CD8-positive, alpha-beta memory T cell (primary cell): ENCODE data around the gene MORF4L2. TPM values are rescaled to one million over a fixed set of nuclear protein-coding genes. Genes with fewer than 3 reads are reported as not detected.

ENCODE experiments used
- CTCF ChIA-PET: fragments of 350-600 bp; sonication (Branson Sonifier 250); formaldehyde crosslinking; loops from one replicate; lab custom pipeline; 2021; ENCODE audit warnings: antibody characterized with exemption; lab: Charles Lee
- POLR2A ChIA-PET: fragments of 350-600 bp; sonication (Branson Sonifier 250); formaldehyde crosslinking; loops from one replicate; lab custom pipeline; 2021; ENCODE audit warnings: antibody characterized with exemption; lab: Charles Lee
- DNase-seq, 5 donors: peaks; one replicate each; pipeline versions ENCODE4 v3.0.0 to v3.0.0-alpha.2; 2020 to 2022; ENCODE audit warnings: mixed read lengths in 1 of 5
- H3K27ac ChIP-seq: one replicate; pipeline ENCODE4 v1.7.0; 2013; ENCODE audit warnings: low read depth, mild to moderate bottlenecking, low read length, moderate library complexity
- H3K27me3 ChIP-seq: 2 replicates; pipeline ENCODE4 v1.7.0; 2013; ENCODE audit warnings: low read length, mild to moderate bottlenecking; ENCODE audit not compliant: insufficient read depth, poor library complexity, severe bottlenecking
- H3K36me3 ChIP-seq: 2 replicates; pipeline ENCODE4 v1.7.0; 2013; ENCODE audit warnings: mild to moderate bottlenecking, low read length, moderate library complexity; ENCODE audit not compliant: insufficient read depth
- H3K4me1 ChIP-seq: 2 replicates; pipeline ENCODE4 v1.7.0; 2013; ENCODE audit warnings: mild to moderate bottlenecking, low read length, moderate library complexity; ENCODE audit not compliant: insufficient read depth
- H3K4me3 ChIP-seq: 2 replicates; pipeline ENCODE4 v1.7.0; 2013; ENCODE audit warnings: mild to moderate bottlenecking, low read length
- H3K9me3 ChIP-seq: 2 replicates; pipeline ENCODE4 v1.7.0; 2013; ENCODE audit warnings: mild to moderate bottlenecking, low read length
- H3K27ac Mint-ChIP-seq, 8 donors: one replicate each; pipeline ENCODE4 v1.8.0; 2020 to 2021; ENCODE audit warnings: mixed read lengths in 8 of 8, mild to moderate bottlenecking in 6 of 8, inconsistent platforms in 3 of 8, moderate library complexity in 3 of 8
- H3K27me3 Mint-ChIP-seq, 2 donors: one replicate each; pipeline ENCODE4 v1.8.0; 2020 to 2021; ENCODE audit warnings: mixed read lengths in 2 of 2, mild to moderate bottlenecking in 1 of 2, moderate library complexity in 1 of 2
- H3K36me3 Mint-ChIP-seq, 3 donors: one replicate each; pipeline ENCODE4 v1.8.0; 2020 to 2021; ENCODE audit warnings: mixed read lengths in 3 of 3, inconsistent platforms in 1 of 3, mild to moderate bottlenecking in 1 of 3
- H3K4me1 Mint-ChIP-seq, 3 donors: one replicate each; pipeline ENCODE4 v1.8.0; 2020 to 2021; ENCODE audit warnings: mixed read lengths in 3 of 3, inconsistent platforms in 1 of 3, mild to moderate bottlenecking in 1 of 3
- H3K4me3 Mint-ChIP-seq, 7 donors: one replicate each; pipeline ENCODE4 v1.8.0; 2020 to 2021; ENCODE audit warnings: mixed read lengths in 7 of 7, mild to moderate bottlenecking in 6 of 7, moderate library complexity in 4 of 7, inconsistent platforms in 2 of 7
- H3K9me3 Mint-ChIP-seq, 5 donors: one replicate each; pipeline ENCODE4 v1.8.0; 2020 to 2022; ENCODE audit warnings: mixed read lengths in 5 of 5, mild to moderate bottlenecking in 3 of 5, moderate library complexity in 2 of 5, inconsistent platforms in 1 of 5
- polyA plus RNA-seq: library from polyadenylated mRNA; unstranded; fragments of 300-500 nt; fragmentation: Illumina TruSeq; gene quantifications from one replicate; pipeline ENCODE4 v1.2.3, GENCODE V29; 2021
- total RNA-seq, 2 experiments: library from RNA; stranded (reverse); gene quantifications; one replicate each; pipeline ENCODE4 v1.2.3, GENCODE V29; 2021

The MORF4L2 gene
- total and polyA plus RNA-seq, 3 experiments from 2014 or later, result 80.8 to 202 (median 198) TPM

- H3K27ac ChIP-seq, result no peak overlapping the region
- DNase-seq, result no peak
- H3K9me3 ChIP-seq, result no peaks in the 10 kb centered on the region
- peaks cover 4 to 6% (median 6%) of the 10 kb centered on the region in 3 donors for H3K4me1 Mint-ChIP-seq
- no peaks in the 10 kb centered on the region for H3K36me3 Mint-ChIP-seq
- CTCF ChIA-PET, result interaction anchor here (0.9 kb wide), 1 partner anchor 13 kb away, joined by 3 read pairs; no protein-coding TSS in a partner anchor
- no peak overlapping the region for H3K27ac Mint-ChIP-seq
- no peak overlapping the region for H3K4me3 ChIP-seq
- no peak overlapping the region for H3K4me3 Mint-ChIP-seq
- peaks cover 12 to 24% of the 10 kb centered on the region in 2 donors for H3K27me3 Mint-ChIP-seq
- no peaks in the 10 kb centered on the region for H3K9me3 Mint-ChIP-seq
- POLR2A ChIA-PET, result no interaction called here
- H3K27me3 ChIP-seq, result no peaks in the 10 kb centered on the region
- H3K4me1 ChIP-seq, result no peaks in the 10 kb centered on the region
- no peaks in the 10 kb centered on the region for H3K36me3 ChIP-seq
Observed at GRCh38 chrX:103726477-103726876, 40.0 kb upstream of the MORF4L2 start.

DNA sequence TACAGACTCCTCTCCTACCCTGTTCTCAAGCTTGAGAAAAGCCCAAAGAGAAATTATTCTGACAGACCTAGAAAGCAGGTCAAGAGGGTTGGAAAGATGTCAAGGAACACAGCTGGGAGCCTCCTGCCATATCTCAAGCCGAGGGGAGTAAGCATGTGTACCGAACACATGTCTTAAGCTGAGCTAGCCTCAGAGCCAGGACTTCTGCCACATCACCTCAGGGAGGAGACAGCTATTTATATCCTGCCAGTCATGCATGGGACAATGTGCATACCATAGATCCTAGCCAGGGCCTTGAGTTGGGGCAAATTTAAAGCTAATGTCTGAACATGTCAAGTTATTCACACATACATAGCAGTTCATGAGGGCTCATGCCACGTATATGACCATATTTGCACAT is 36.0 kb upstream of the MORF4L2 start:
- POLR2A ChIA-PET, result no interaction called here
- no peaks in the 10 kb centered on the region for H3K36me3 ChIP-seq
- Mint-ChIP-seq H3K9me3 (no peaks in the 10 kb centered on the region), H3K4me1 (no peaks in the 10 kb centered on the region), H3K36me3 (no peaks in the 10 kb centered on the region), H3K27ac (no peak overlapping the region), H3K27me3 (peaks cover 7 to 16% of the 10 kb centered on the region in 2 donors), H3K4me3 (no peak overlapping the region)
- H3K4me3 ChIP-seq, result no peak overlapping the region
- no peaks in the 10 kb centered on the region for H3K9me3 ChIP-seq
- CTCF ChIA-PET, result no interaction called here
- H3K4me1 ChIP-seq, result no peaks in the 10 kb centered on the region
- no peak for DNase-seq
- no peaks in the 10 kb centered on the region for H3K27me3 ChIP-seq
- no peak overlapping the region for H3K27ac ChIP-seq

DNA sequence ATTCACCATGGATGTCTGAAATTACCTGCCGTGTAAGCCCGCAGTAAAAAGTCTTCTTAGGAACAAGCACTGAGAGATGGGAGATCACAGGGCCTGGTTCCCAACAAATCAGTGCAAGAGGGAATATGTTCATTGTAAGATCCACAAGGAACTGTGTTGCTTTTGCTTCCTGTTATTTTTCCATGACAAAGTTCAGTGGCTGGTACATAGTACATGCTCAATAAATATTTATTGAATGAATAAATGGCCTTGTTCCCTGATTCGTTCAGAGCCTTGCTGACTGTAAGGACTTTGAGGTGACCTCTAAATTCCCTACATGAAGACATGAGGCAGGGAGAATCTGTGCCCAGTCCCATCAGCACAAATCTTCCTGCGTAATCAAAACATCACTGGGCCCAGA is 31.6 kb upstream of the MORF4L2 start:
- Mint-ChIP-seq H3K9me3 (no peaks in the 10 kb centered on the region), H3K4me3 (no peak overlapping the region), H3K36me3 (no peaks in the 10 kb centered on the region), H3K27me3 (peaks cover 4 to 12% of the 10 kb centered on the region in 2 donors), H3K27ac (no peak overlapping the region), H3K4me1 (no peaks in the 10 kb centered on the region)
- no peak for DNase-seq
- Histone ChIP-seq H3K27me3 (no peaks in the 10 kb centered on the region), H3K36me3 (no peaks in the 10 kb centered on the region), H3K27ac (no peak overlapping the region), H3K4me1 (no peaks in the 10 kb centered on the region), H3K9me3 (no peaks in the 10 kb centered on the region), H3K4me3 (no peak overlapping the region)
- CTCF ChIA-PET, result no interaction called here
- POLR2A ChIA-PET, result no interaction called here

DNA sequence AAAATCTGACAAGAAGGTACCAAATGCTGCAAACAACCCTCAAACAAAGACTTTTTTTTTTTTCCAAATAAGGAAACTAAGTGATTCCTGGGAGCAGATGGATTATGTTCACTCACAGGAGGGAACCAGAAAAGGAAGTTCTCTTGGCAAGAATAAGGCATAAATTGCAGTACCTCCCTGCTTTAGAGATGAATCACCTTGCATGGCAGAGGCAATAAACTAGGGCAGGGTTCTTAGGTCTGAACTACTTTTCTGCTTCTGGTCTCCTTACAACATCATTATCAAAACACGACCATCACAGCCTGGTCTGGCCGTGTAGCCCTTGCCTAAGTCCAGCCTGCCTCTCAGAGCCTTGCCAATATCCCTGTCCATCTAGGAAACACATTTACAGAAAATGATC is 30.5 kb upstream of the MORF4L2 start:
- Mint-ChIP-seq H3K9me3 (no peaks in the 10 kb centered on the region), H3K27me3 (peaks cover 4 to 10% of the 10 kb centered on the region in 2 donors), H3K36me3 (no peaks in the 10 kb centered on the region), H3K27ac (no peak overlapping the region), H3K4me1 (no peaks in the 10 kb centered on the region), H3K4me3 (no peak overlapping the region)
- no peaks in the 10 kb centered on the region for H3K9me3 ChIP-seq
- no peaks in the 10 kb centered on the region for H3K36me3 ChIP-seq
- H3K27ac ChIP-seq, result no peak overlapping the region
- ChIA-PET CTCF (interaction anchor here (0.6 kb wide), 1 partner anchor 463 kb away, joined by 3 read pairs; no protein-coding TSS in a partner anchor), POLR2A (no interaction called here)
- DNase-seq, result no peak
- no peaks in the 10 kb centered on the region for H3K27me3 ChIP-seq
- H3K4me3 ChIP-seq, result no peak overlapping the region
- H3K4me1 ChIP-seq, result no peaks in the 10 kb centered on the region

DNA sequence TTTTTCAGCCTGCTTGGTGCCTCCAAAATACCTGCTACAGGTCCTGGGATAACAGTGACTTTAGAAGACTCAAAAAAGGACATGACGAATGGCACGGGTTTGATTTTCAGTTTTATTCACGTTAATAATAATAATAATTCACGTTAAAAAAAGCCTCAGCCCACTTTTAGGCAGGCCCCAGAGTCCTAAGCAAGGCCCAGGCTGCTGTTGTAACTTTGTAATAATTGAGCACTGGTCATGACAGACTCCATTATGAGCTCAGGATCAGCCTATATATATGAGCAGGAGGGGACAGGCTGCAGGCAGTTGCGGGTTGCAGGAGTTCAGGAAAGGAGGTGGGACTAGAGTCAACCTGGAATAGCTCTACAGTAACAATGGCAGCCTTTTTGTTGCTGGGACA is 24.1 kb upstream of the MORF4L2 start, which contains the start of gene TMEM31:
Gene TMEM31 (plus strand): TSS at position 301 of the 400 bp plus-strand sequence. CDS start 1,350 bp downstream, outside the sequence.
- H3K27ac ChIP-seq, result no peak within 1 kb of the TSS
- POLR2A ChIA-PET, result no interaction called here
- no peaks in the 10 kb centered on the region for H3K36me3 Mint-ChIP-seq

GRCh38 chrX:103704863-103705262 is 18.4 kb upstream of the MORF4L2 start:
- Mint-ChIP-seq H3K4me3 (no peak overlapping the region), H3K36me3 (no peaks in the 10 kb centered on the region), H3K27me3 (peaks cover 7 to 8% of the 10 kb centered on the region in 2 donors), H3K4me1 (no peaks in the 10 kb centered on the region), H3K27ac (no peak overlapping the region), H3K9me3 (no peaks in the 10 kb centered on the region)
- POLR2A ChIA-PET, result no interaction called here
- no peaks in the 10 kb centered on the region for H3K9me3 ChIP-seq
- H3K4me3 ChIP-seq, result no peak overlapping the region
- CTCF ChIA-PET, result no interaction called here
- no peaks in the 10 kb centered on the region for H3K4me1 ChIP-seq
- no peak for DNase-seq
- no peaks in the 10 kb centered on the region for H3K27me3 ChIP-seq
- H3K36me3 ChIP-seq, result no peaks in the 10 kb centered on the region
- H3K27ac ChIP-seq, result no peak overlapping the region

More for the DNA sequence above, 24.1 kb upstream of the MORF4L2 start, which contains the start of gene TMEM31:
- no peaks in the 10 kb centered on the region for H3K4me1 ChIP-seq
- DNase-seq, result no peak
- CTCF ChIA-PET, result interaction anchor here (0.9 to 1.1 kb wide), 2 partner anchors 8 to 14 kb away, joined by 3 to 4 read pairs; no protein-coding TSS in a partner anchor
- H3K4me3 ChIP-seq, result no peak within 1 kb of the TSS
- no peaks in the 10 kb centered on the region for H3K9me3 ChIP-seq
- H3K4me3 Mint-ChIP-seq, result no peak within 1 kb of the TSS
- H3K27me3 ChIP-seq, result no peaks in the 10 kb centered on the region
- no peak within 1 kb of the TSS for H3K27ac Mint-ChIP-seq
- peaks cover 2 to 3% of the 10 kb centered on the region in 2 donors for H3K27me3 Mint-ChIP-seq
- H3K36me3 ChIP-seq, result no peaks in the 10 kb centered on the region
- no peaks in the 10 kb centered on the region for H3K4me1 Mint-ChIP-seq
- no peaks in the 10 kb centered on the region for H3K9me3 Mint-ChIP-seq

- Histone ChIP-seq H3K27ac (no peak overlapping the region), H3K4me1 (no peaks in the 10 kb centered on the region), H3K27me3 (no peaks in the 10 kb centered on the region), H3K4me3 (no peak overlapping the region), H3K36me3 (no peaks in the 10 kb centered on the region), H3K9me3 (no peaks in the 10 kb centered on the region)
- H3K27ac Mint-ChIP-seq, result no peak overlapping the region
- ChIA-PET CTCF (no interaction called here), POLR2A (no interaction called here)
- no peak for DNase-seq
- peaks cover 0 to 3% (median 0%) of the 10 kb centered on the region in 3 donors for H3K36me3 Mint-ChIP-seq
- no peak overlapping the region for H3K4me3 Mint-ChIP-seq
- H3K27me3 Mint-ChIP-seq, result peaks cover 6 to 15% of the 10 kb centered on the region in 2 donors
- H3K4me1 Mint-ChIP-seq, result no peaks in the 10 kb centered on the region
- H3K9me3 Mint-ChIP-seq, result no peaks in the 10 kb centered on the region
Observed at GRCh38 chrX:103699243-103699642, 12.7 kb upstream of the MORF4L2 start.

- Histone ChIP-seq H3K4me1 (no peaks in the 10 kb centered on the region), H3K27me3 (no peaks in the 10 kb centered on the region), H3K4me3 (no peak overlapping the region), H3K9me3 (no peaks in the 10 kb centered on the region), H3K36me3 (no peaks in the 10 kb centered on the region), H3K27ac (no peak overlapping the region)
- CTCF ChIA-PET, result no interaction called here
- H3K36me3 Mint-ChIP-seq, result peaks cover 0 to 3% (median 0%) of the 10 kb centered on the region in 3 donors
- DNase-seq, result no peak
- H3K27me3 Mint-ChIP-seq, result peaks cover 4 to 15% of the 10 kb centered on the region in 2 donors
- H3K4me1 Mint-ChIP-seq, result no peaks in the 10 kb centered on the region
- H3K27ac Mint-ChIP-seq, result no peak overlapping the region
- H3K9me3 Mint-ChIP-seq, result no peaks in the 10 kb centered on the region
- POLR2A ChIA-PET, result no interaction called here
- no peak overlapping the region for H3K4me3 Mint-ChIP-seq
Observed at GRCh38 chrX:103697687-103698086, 11.2 kb upstream of the MORF4L2 start.
